Esophagus squamous epithelium (tissue), 5 donors: ENCODE measurements around the gene UBC. TPM values are rescaled to one million over a fixed set of nuclear protein-coding genes. Genes with fewer than 3 reads are reported as not detected.
A peak's percentile ranks its signal among the peaks of the same experiment; 100 is the strongest.

Source experiments
- DNase-seq: peaks from one replicate; lab custom pipeline; 2025; lab: John Stamatoyannopoulos, UW
- H3K27ac ChIP-seq, 4 donors: fragments of 200-600 bp; sonication (generic); one replicate each; pipeline ENCODE4 v1.5.1; 2016 to 2019; ENCODE audit warnings: mild to moderate bottlenecking in 1 of 4
- H3K27me3 ChIP-seq, 4 donors: fragments of 200-600 bp; sonication (generic); 1 replicate in 3 of 4; 2 replicates in 1 of 4; pipeline versions ENCODE4 v1.5.1 to v1.6.0; 2017 to 2021; ENCODE audit warnings: antibody characterized with exemption in 1 of 4
- H3K36me3 ChIP-seq, 3 donors: fragments of 200-600 bp; sonication (generic); one replicate each; pipeline ENCODE4 v1.5.1; 2016 to 2019
- H3K4me1 ChIP-seq, 3 donors: fragments of 200-600 bp; sonication (generic); one replicate each; pipeline ENCODE4 v1.5.1; 2017 to 2019
- H3K4me3 ChIP-seq, 4 donors: fragments of 200-600 bp; sonication (generic); 1 replicate in 3 of 4; 2 replicates in 1 of 4; pipeline ENCODE4 v1.5.1; 2016 to 2019; ENCODE audit warnings: mild to moderate bottlenecking in 2 of 4, moderate library complexity in 1 of 4
- H3K9me3 ChIP-seq, 3 donors: fragments of 200-600 bp; sonication (generic); one replicate each; pipeline ENCODE4 v1.5.1; 2016 to 2019
- POLR2A ChIP-seq, 4 donors: fragments of 450-650 bp; IDR thresholded peaks; one replicate each; pipeline ENCODE4 v1.6.1; 2017; ENCODE audit warnings: antibody characterized with exemption in 4 of 4, mild to moderate bottlenecking in 4 of 4, moderate library complexity in 3 of 4
- WGBS, 2 donors: methylation state at CpG; one replicate each; pipeline ENCODE4 v1.1.5; 2018; 5-methylcytosine and 5-hydroxymethylcytosine counted together
- intact Hi-C: fragments of 100-400 bp; cut with DNase I; formaldehyde crosslinking; loops from one replicate; pipeline ENCODE4 v1.15.0; 2022
- total RNA-seq, 4 donors: library from RNA; depleted of rRNA; stranded (reverse); fragments of >200 nt; gene quantifications; one replicate each; pipeline ENCODE4 v1.1.0, GENCODE V29; 2016
- TF ChIP-seq, protein P1 (sequence below), 6 experiments: fragments of 450-650 bp in 4 of 6; fragments of 200-600 bp in 2 of 6; sonication (generic) in 2 of 6; IDR thresholded peaks; one replicate each; pipeline ENCODE4 v1.5.1; 2016 to 2019; ENCODE audit warnings: antibody characterized with exemption in 6 of 6, mild to moderate bottlenecking in 4 of 6, moderate library complexity in 4 of 6
- donor health status: DM: yes; HTN: yes; CAD: no.

Gene UBC
- total RNA-seq, 4 donors from 2014 or later, result 1,012 to 1,417 (median 1,215) TPM

DNA sequence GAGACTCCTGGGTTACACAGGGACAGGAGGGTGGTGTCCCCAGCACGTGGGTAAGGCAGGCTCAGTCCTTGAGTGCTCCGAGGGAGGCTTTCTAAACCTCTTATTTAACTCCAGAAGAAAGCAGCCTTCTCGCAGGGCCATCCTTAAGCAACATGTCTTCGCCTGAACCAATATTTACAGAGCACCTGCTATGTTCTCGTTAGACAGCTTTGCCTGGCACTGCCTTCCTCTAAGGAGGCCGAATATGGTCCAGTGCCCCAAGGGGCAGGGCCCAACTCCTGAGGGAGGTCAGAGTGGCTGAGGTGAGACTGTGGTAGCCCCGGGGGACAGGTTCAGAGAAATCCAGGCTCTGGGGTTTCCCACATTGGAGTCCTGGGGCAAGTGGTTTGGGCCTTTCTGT is 48.7 kb downstream of the UBC start:
- no peaks in the 10 kb centered on the region for H3K9me3 ChIP-seq
- no peak for TF ChIP-seq POLR2A (IDR thresholded peaks at IDR 0.05)
- TF ChIP-seq, protein P1, sequence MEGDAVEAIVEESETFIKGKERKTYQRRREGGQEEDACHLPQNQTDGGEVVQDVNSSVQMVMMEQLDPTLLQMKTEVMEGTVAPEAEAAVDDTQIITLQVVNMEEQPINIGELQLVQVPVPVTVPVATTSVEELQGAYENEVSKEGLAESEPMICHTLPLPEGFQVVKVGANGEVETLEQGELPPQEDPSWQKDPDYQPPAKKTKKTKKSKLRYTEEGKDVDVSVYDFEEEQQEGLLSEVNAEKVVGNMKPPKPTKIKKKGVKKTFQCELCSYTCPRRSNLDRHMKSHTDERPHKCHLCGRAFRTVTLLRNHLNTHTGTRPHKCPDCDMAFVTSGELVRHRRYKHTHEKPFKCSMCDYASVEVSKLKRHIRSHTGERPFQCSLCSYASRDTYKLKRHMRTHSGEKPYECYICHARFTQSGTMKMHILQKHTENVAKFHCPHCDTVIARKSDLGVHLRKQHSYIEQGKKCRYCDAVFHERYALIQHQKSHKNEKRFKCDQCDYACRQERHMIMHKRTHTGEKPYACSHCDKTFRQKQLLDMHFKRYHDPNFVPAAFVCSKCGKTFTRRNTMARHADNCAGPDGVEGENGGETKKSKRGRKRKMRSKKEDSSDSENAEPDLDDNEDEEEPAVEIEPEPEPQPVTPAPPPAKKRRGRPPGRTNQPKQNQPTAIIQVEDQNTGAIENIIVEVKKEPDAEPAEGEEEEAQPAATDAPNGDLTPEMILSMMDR (IDR thresholded peaks at IDR 0.05), result no peak
- H3K36me3 ChIP-seq, result no peaks in the 10 kb centered on the region
- WGBS, 2 donors, result 62 to 70% methylated on average over 6 to 7 of the region's 7 CpGs
- DNase-seq, result no peak
- no peak overlapping the region for H3K4me3 ChIP-seq
- no peaks in the 10 kb centered on the region for H3K27me3 ChIP-seq
- peaks cover 15 to 50% (median 16%) of the 10 kb centered on the region in 3 donors for H3K4me1 ChIP-seq
- H3K27ac ChIP-seq, result no peak overlapping the region
- intact Hi-C loops, result no loop called here

DNA sequence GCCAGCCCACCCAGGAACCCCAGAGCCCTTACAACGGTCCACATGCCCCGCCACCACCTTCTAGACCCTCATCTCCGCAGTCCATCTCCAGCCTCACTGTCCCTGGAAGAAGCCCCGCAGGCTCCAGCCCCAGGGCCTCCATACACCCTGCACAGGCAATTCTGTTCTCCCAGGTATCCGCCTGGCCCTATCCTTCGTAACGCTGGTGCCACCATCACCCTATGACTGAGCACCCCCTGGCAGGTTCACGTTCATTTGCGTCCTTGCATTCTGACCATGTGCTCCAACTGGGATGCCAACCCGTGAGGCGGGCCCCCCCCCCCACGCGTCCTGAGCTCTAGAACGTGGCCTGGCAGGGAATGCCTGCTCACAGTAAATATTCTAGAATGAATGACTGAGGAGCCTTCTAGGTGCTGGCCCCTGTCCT is 50.1 kb downstream of the UBC start:
- H3K36me3 ChIP-seq, result peaks cover 0 to 2% (median 0%) of the 10 kb centered on the region in 3 donors
- peaks cover 15 to 48% (median 16%) of the 10 kb centered on the region in 3 donors for H3K4me1 ChIP-seq
- H3K9me3 ChIP-seq, result no peaks in the 10 kb centered on the region
- no peaks in the 10 kb centered on the region for H3K27me3 ChIP-seq
- TF ChIP-seq POLR2A (IDR thresholded peaks at IDR 0.05), result no peak
- TF ChIP-seq, protein P1 (IDR thresholded peaks at IDR 0.05), result no peak
- peak overlapping the region; percentile 55 to 92 (median 80) for H3K4me3 ChIP-seq
- DNase-seq, result no peak
- intact Hi-C loops, result no loop called here
- 88 to 91% methylated on average over 14 of the region's 14 CpGs for WGBS, 2 donors
- H3K27ac ChIP-seq, result peak overlapping the region; percentile 68 to 76 (median 74)

DNA sequence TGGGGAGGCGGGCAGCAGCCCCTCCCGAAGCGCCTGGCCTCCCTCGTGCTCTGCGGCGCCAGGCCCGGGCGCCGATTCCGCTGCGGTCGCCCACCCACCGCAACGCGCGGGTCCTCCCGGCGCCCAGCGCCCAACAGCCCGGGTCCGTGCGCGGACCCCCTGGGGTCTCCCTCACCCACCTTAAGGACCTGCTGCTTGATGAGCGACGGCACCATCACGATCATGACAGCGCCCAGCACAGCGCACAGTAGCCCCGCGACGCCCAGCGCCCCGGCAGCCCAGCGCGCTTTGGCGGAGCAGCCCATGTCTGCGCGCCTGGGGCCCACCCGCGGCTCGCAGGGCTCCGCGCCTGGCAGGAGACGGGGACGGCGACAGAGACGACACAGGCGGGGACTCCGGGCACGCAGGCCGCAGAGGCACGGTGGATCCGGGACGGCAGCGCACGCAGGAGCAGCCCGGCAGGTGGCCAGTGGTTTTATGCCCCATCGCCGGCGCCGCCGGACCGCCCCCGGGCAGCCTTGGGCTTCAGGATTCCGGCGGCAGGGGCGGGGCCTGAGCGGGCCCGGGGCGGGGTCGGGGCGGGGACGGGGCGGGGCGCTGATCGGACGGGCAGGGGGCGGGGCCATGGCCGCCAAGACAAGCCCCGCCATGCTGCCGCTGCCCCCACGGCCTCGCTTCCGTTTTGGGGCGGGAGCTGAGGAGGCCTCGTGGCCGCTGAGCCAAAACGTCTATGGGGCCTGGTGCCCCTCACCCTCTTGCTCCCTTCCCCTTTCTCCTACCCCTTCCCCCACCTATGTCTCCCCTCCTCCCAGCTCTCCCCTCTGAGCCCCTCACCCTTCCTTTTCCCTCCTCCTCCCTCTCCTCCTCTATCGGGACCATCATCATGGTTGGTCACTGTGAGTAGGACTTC is 50.8 kb downstream of the UBC start, which contains the start of gene SCARB1:
TSS of gene SCARB1 (minus strand) at position 449 of the 910 bp plus-strand sequence. CDS start at position 305, 144 bp downstream.
- H3K9me3 ChIP-seq, result no peaks in the 10 kb centered on the region
- TF ChIP-seq, protein P1 (IDR thresholded peaks at IDR 0.05), result peak in 1 of 6 experiments; percentile 20
- peak in 1 of 4 donors; percentile 56 for TF ChIP-seq POLR2A (IDR thresholded peaks at IDR 0.05)
- peak within 1 kb of the TSS; percentile 68 to 76 (median 74) for H3K27ac ChIP-seq
- no peak for DNase-seq
- H3K4me3 ChIP-seq, result peak within 1 kb of the TSS; percentile 55 to 92 (median 80)
- intact Hi-C loops, result no loop called here
- peaks cover 12 to 42% (median 16%) of the 10 kb centered on the region in 3 donors for H3K4me1 ChIP-seq
- WGBS, 2 donors, result 0% methylated on average over 5 to 14 of the region's 89 CpGs
- no peaks in the 10 kb centered on the region for H3K27me3 ChIP-seq
- H3K36me3 ChIP-seq, result peaks cover 0 to 8% (median 0%) of the 10 kb centered on the region in 3 donors

DNA sequence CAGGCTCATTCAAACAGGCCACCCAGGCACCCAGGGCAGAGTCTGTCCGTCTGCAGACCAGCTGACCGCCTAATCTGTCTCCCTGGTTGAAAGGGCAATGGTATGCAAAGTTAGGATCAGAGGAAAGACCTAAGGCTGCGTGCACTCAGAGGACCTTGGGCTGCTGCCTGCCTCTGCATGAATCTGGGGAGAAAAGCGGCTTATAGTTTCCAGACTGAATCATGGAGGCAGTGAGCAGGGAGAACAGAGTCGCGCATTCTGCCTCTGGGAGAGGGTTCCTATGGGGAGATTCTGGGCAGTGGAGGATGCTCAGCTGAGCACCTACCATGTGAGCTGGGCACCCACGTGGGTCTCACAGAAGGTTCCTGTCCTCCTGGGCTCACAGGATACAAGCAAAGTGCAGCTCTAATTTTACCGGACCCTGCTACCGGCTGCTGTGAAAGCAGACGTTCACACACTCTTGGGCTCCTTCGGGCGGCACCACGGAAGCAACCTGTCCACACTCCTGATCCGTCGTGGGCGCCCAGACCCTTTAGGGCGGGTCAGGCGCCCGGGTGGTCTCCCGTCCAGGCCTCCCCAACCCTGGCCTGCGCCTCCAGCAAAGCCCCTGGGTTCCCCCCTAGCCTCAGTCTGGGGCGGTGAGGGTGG is 51.6 kb downstream of the UBC start:
- no peak for DNase-seq

More for the DNA sequence above, 51.6 kb downstream of the UBC start:
- Histone ChIP-seq H3K36me3 (peaks cover 0 to 9% (median 0%) of the 10 kb centered on the region in 3 donors), H3K27me3 (no peaks in the 10 kb centered on the region), H3K4me1 (peaks cover 10 to 38% (median 16%) of the 10 kb centered on the region in 3 donors), H3K27ac (peak overlapping the region; percentile 47 to 76 (median 71)), H3K9me3 (no peaks in the 10 kb centered on the region), H3K4me3 (peak overlapping the region; percentile 55 to 92 (median 80))
- intact Hi-C loops, result no loop called here
- WGBS, 2 donors, result 5 to 20% methylated on average over 12 to 15 of the region's 22 CpGs
- no peak for TF ChIP-seq POLR2A (IDR thresholded peaks at IDR 0.05)
- TF ChIP-seq, protein P1 (IDR thresholded peaks at IDR 0.05), result no peak
